NCI-H2196 treated with DMSO at 0.1 percent for 48 hours (cell line): ENCODE data around the gene TMEM244.
"Not testable (repeated sequence)": the region's sequence is repeated elsewhere in the genome, so short reads cannot be mapped to it uniquely, and the experiment has no call there.

ENCODE experiments used
- DNase-seq: peaks from one replicate; lab custom pipeline; 2025; ENCODE audit not compliant: unreplicated experiment; lab: John Stamatoyannopoulos, UW

Gene TMEM244

DNA sequence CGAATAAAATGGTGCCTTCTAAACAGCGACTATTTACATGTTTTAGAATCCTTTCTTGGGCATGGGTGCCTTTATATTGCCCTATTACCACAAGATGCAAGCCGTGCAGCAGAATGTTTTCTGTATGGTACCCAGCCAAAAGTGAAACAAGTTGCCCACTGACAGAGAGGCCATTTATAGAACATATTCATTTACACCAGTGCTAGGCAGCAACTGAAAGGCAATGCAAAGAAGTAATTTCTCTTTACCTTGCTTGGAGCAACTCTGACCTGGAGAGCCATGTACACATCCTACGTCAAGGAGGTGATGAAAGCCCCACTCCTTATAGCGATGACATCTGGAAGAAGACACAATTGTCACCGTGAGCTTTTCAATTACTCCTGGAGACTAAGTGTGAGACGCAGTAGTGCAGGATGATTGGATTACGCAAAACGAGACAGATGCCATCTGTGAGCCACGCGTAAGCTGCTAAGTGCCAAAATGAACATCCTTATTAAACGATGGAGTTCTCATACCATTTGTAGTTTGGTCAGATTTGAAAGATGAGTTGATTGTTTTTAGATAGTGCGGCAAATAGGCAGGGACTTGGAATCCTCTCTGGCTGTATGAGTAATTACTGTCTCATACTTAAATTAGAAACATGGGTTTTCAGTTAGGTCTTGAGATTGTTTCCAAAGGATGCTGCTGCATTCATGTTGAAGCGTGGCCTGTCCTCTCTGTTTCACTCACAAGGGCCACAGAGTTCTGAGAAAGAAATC lies at the start of gene TMEM244:
TMEM244 (minus strand) TSS at position 408 of the 758 bp plus-strand sequence; CDS start at position 281, 127 bp downstream.
- DNase-seq, result no peak

DNA sequence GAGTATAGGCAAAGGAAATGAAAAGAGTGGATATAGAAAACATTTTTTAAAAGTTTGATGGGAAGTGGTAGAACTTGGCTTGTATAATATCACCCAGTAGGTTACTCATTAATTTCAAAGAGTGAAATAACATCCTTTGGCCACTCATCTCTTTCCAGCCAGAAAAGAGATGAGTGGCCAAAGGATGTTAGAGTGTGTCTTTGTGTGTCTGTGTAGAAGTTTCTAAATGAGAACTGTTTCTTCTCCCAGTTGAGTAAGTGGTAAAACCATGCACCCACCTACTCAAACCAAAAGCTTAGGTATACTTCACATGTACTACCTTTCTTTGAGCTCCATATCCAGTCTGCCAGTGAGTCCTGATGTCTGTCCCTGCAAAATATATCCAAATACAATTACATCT lies 47.7 kb upstream of the TMEM244 start:
- no peak for DNase-seq

- DNase-seq, result no peak
These were observed 47.2 kb upstream of the TMEM244 start for GRCh38 chr6:129908356-129908755.

GRCh38 chr6:129906515-129907077 lies 45.5 kb upstream of the TMEM244 start:
- DNase-seq, result no peak

DNA sequence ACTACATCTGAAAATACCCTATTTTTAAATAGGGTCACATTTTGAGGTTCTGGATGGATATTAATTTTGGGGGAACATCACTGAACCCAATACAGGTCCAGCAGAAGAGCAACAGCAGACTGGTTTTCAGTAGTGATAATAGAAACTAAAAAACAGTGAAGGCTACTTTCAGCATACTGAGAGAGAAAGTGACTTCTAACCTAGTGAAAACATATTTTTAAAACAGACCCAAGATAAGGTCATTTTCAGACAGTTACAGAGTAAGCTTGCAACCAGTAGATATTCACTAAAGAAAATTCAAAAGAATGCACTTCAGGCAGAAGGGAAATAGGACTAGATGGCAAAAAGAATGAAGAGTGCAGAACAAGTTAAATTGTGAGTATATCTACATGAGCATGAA lies 42.0 kb upstream of the TMEM244 start:
- no peak for DNase-seq

DNA sequence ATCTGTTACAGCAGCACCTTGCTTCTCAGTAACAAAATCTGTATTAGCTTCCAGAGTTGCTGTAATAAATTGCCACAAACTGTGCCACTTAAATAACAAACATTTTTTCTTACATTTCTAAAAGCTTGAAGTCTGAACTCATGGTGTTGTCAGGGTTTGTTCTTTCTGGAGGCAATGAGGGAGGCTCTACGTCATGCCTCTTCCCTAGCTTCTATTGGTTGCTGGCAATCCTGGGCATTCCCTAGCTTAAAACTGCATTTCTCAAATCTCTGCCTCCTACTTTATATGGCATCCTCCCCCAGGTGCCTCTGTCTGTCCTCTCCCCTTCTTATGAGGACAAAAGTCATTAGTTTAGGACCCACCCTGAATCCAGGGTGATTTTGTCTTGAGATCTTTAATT lies 41.6 kb upstream of the TMEM244 start:
- no peak for DNase-seq

- DNase-seq, result no peak
These were observed 40.8 kb upstream of the TMEM244 start for GRCh38 chr6:129901910-129902309.

GRCh38 chr6:129895692-129896091 lies 34.6 kb upstream of the TMEM244 start:
- no peak for DNase-seq

DNA sequence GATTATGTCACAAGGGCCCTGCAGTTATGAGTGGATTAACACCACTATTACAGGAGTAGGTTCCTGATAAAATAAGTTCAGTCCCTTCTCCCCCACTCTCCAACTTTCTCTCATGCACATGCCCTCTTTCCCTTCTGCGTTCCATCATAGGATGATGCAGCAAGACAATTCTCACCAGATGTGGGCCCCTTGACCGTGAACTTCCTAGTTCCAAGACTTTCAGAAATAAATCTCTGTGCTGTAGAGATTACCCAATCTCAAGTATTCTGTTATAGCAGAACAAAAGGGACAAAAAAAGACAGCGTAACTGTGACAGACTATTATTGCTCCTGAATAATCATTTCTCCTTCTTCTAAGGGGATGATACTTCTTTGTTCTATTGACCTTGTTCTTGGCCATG lies 33.8 kb upstream of the TMEM244 start:
- DNase-seq, result no peak

DNA sequence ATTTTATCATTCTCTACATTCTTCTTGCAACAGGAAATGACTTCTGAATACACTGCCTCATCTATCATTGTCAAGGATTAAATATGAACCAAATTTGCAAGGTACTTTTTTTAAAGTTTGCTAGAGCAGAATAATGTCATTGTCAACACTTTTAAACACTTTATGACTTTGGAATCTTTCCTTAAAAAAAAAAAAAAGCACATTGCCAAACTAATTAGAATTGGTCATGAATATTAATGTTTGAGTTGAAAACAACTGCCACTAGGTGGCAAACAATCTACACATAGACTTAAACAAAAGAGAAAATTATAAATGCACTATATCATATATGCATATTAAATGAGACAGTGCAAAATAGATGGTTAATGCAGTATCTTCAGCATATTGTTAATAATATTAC lies 32.5 kb upstream of the TMEM244 start:
- no peak for DNase-seq

DNA sequence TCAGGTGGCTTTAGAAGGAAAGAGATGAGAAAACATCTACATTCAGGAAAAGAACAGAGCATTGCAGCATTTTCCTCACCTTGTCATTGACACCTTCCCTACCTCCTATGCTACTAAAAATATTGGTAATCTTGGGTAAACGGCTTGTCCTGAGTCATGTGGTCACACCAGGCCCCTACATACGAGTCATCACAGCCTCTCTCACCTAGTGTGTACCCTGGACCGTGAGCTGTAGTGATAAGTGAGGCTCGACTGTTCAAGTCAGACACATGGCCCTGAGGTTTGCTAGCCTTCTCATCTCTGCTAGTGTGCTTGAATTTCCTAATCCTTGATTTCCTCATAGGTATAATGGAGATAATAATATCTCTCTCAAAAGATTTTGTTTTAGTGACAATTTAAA lies 29.6 kb upstream of the TMEM244 start:
- DNase-seq, result no peak

- DNase-seq, result no peak
These were observed 29.0 kb upstream of the TMEM244 start for GRCh38 chr6:129890164-129890563.

GRCh38 chr6:129889580-129889979 lies 28.5 kb upstream of the TMEM244 start:
- DNase-seq, result no peak

GRCh38 chr6:129886401-129887155 lies 25.5 kb upstream of the TMEM244 start:
- DNase-seq, result no peak

DNA sequence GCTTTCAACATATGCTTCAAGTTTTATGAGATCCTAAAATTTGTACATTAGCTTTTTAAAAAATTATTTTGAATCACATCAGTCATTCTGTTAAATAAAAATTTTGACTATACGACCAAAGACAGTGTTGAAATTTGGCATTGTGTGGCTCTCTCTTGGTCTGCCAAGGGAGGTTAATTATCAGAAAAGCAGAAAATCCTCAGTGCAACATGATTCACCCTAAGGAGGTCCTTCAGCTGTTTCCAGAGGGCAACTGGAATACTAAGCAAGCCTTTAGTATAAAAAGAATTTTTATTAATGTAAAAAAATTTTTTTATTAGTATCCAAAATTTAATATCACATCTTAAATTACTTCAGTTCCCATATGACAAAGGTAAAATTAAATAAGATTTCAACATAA lies 23.1 kb upstream of the TMEM244 start:
- no peak for DNase-seq

DNA sequence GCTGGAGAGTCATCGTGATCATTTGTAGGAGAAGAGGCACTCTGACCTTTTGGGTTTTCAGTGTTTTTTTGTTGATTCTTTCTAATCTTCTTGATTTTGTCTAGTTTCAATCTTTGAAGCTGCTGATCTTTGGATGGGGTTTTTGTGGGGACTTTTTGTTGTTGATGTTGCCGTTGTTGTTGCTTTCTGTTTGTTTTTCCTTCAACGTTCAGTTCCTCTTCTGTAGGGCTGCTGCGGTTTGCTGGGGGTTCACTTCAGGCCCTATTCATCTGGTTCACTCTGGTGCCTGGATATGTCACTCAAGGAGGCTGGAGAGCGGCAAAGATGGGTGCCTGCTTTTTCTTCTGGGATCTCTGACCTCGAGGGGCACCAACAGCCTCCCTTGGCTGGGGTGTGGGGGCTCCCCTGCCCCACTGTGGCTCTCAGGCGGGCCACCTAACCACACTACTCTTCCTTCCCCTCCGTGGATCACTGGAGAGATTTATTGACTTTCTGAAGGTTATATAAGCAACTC lies 21.5 kb upstream of the TMEM244 start:
- DNase-seq, result no peak

GRCh38 chr6:129877894-129878293 lies 16.8 kb upstream of the TMEM244 start:
- DNase-seq, result not testable (repeated sequence)

DNA sequence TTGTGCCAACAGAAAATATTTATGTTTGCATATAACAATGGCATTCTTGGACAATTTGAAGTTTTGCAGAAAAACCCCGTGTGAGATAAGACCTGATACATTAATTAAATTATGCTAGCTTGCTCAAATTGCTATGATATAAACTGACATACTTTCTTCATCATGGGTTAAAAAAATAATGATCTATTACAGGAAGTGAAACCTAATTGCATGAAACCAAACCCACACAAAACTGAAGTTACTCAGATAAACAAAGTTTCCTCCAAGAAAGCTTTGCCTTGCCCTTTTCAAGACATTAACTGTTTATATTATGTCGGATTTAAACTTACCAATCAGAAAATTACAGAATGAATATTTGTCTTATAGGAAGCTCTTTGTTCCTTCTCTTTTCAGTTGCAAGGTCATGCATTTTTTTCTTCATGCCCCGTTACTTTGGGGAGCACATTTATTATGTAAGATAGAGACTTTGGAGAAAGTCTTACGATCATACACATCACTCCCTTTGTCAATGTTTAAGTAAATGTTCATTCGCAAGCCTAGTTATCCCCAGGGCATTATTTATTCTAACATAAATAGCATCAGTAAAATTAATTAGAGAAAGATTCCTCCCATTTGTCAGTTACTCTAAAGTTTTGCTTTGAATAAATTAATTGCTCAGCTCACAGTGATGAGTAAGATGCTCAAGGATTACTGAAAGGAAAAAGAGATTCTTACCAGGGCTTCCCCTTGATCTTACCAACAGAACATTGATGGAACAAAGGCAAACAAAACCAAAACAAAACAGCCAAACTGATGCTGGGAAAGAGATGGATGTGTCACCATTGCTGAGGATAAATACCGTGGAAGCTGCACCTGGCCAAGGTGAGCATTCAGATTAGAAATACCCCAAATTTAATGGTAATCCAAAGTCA lies 14.8 kb upstream of the TMEM244 start:
- DNase-seq, result no peak

- DNase-seq, result no peak
These were observed 13.7 kb upstream of the TMEM244 start for GRCh38 chr6:129874837-129875236.

GRCh38 chr6:129872586-129872985 lies 11.5 kb upstream of the TMEM244 start:
- no peak for DNase-seq

DNA sequence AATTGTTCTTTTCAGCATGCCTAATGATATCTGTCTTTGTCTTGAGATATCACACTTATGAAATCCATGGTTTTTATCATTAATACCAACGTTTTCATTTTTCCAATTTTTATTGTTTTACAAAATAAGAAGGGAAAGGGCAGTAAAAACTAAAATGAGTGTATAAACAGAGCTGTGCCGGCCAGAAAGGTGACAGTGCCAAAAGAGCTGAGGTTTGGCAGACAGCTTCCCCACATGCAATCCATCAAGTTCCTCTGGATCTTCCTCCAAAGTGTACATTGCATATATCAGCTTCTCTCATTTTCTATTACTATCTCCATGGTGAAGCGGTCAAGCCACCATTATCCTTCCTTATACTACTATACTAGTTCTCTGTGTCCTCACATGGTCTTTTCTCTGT lies 10.1 kb upstream of the TMEM244 start:
- no peak for DNase-seq
